ENCODE data around the gene HCRTR1.
"Not testable (repeated sequence)": the region's sequence is repeated elsewhere in the genome, so short reads cannot be mapped to it uniquely, and the experiment has no call there.

The HCRTR1 gene

GRCh38 chr1:31577515-31578192 lies 39.8 kb upstream of the HCRTR1 start:
- H3K4me3 Mint-ChIP-seq = no peak overlapping the region
- H3K27ac Mint-ChIP-seq = no peak overlapping the region
- ATAC-seq (no peak), DNase-seq (no peak)
- H3K4me1 Mint-ChIP-seq = peaks cover 8% of the 10 kb centered on the region
- H3K9me3 Mint-ChIP-seq = no peaks in the 10 kb centered on the region
- peaks cover 9% of the 10 kb centered on the region for H3K27me3 Mint-ChIP-seq

GRCh38 chr1:31579374-31579773 lies 38.1 kb upstream of the HCRTR1 start:
- Mint-ChIP-seq H3K9me3 (no peaks in the 10 kb centered on the region), H3K27ac (no peak overlapping the region), H3K27me3 (peaks cover 3% of the 10 kb centered on the region), H3K4me1 (peaks cover 8% of the 10 kb centered on the region), H3K4me3 (no peak overlapping the region)
- ATAC-seq (no peak), DNase-seq (no peak)

GRCh38 chr1:31580513-31580870 lies 37.0 kb upstream of the HCRTR1 start:
- no peak overlapping the region for H3K4me3 Mint-ChIP-seq
- no peaks in the 10 kb centered on the region for H3K27me3 Mint-ChIP-seq
- no peak overlapping the region for H3K27ac Mint-ChIP-seq
- no peak for ATAC-seq
- peaks cover 8% of the 10 kb centered on the region for H3K4me1 Mint-ChIP-seq
- H3K9me3 Mint-ChIP-seq = no peaks in the 10 kb centered on the region
- DNase-seq = no peak

- Mint-ChIP-seq H3K4me1 (peaks cover 7% of the 10 kb centered on the region), H3K4me3 (no peak overlapping the region), H3K9me3 (no peaks in the 10 kb centered on the region), H3K27me3 (no peaks in the 10 kb centered on the region), H3K27ac (no peak overlapping the region)
- ATAC-seq (no peak), DNase-seq (no peak)
Measured at GRCh38 chr1:31580891-31581603, 36.4 kb upstream of the HCRTR1 start.

GRCh38 chr1:31581821-31582810 lies 35.4 kb upstream of the HCRTR1 start:
- Mint-ChIP-seq H3K27me3 (peaks cover 7% of the 10 kb centered on the region), H3K27ac (no peak overlapping the region), H3K4me3 (no peak overlapping the region), H3K9me3 (no peaks in the 10 kb centered on the region), H3K4me1 (no peaks in the 10 kb centered on the region)
- ATAC-seq = no peak
- DNase-seq = no peak

GRCh38 chr1:31583082-31583994 lies 34.2 kb upstream of the HCRTR1 start:
- DNase-seq = no peak
- H3K9me3 Mint-ChIP-seq = no peaks in the 10 kb centered on the region
- H3K27ac Mint-ChIP-seq = no peak overlapping the region
- H3K27me3 Mint-ChIP-seq = peaks cover 15% of the 10 kb centered on the region
- no peaks in the 10 kb centered on the region for H3K4me1 Mint-ChIP-seq
- H3K4me3 Mint-ChIP-seq = no peak overlapping the region
- no peak for ATAC-seq

- no peak for DNase-seq
- Mint-ChIP-seq H3K4me1 (no peaks in the 10 kb centered on the region), H3K9me3 (no peaks in the 10 kb centered on the region), H3K27me3 (peaks cover 22% of the 10 kb centered on the region), H3K27ac (no peak overlapping the region), H3K4me3 (no peak overlapping the region)
- ATAC-seq = no peak
Measured at GRCh38 chr1:31583995-31584868, 33.3 kb upstream of the HCRTR1 start.

- DNase-seq (no peak), ATAC-seq (no peak)
- H3K27ac Mint-ChIP-seq = peak overlapping the region in 1 of 2 donors; percentile 65
- H3K9me3 Mint-ChIP-seq = no peaks in the 10 kb centered on the region
- H3K4me1 Mint-ChIP-seq = no peaks in the 10 kb centered on the region
- peaks cover 26% of the 10 kb centered on the region for H3K27me3 Mint-ChIP-seq
- H3K4me3 Mint-ChIP-seq = no peak overlapping the region
Measured at GRCh38 chr1:31584869-31585735, 32.4 kb upstream of the HCRTR1 start.

GRCh38 chr1:31585736-31586365 lies 31.6 kb upstream of the HCRTR1 start:
- DNase-seq (no peak), ATAC-seq (no peak)
- Mint-ChIP-seq H3K4me1 (no peaks in the 10 kb centered on the region), H3K9me3 (no peaks in the 10 kb centered on the region), H3K4me3 (no peak overlapping the region), H3K27ac (no peak overlapping the region), H3K27me3 (peaks cover 34% of the 10 kb centered on the region)

GRCh38 chr1:31586376-31587327 lies 30.8 kb upstream of the HCRTR1 start:
- peaks cover 42% of the 10 kb centered on the region for H3K27me3 Mint-ChIP-seq
- no peaks in the 10 kb centered on the region for H3K4me1 Mint-ChIP-seq
- H3K27ac Mint-ChIP-seq = no peak overlapping the region
- H3K4me3 Mint-ChIP-seq = no peak overlapping the region
- H3K9me3 Mint-ChIP-seq = no peaks in the 10 kb centered on the region
- ATAC-seq (peak; percentile 29), DNase-seq (no peak)

- ATAC-seq, H3K4me1 Mint-ChIP-seq, H3K9me3 Mint-ChIP-seq, H3K4me3 Mint-ChIP-seq, DNase-seq, H3K27ac Mint-ChIP-seq: not testable (repeated sequence)
- peaks cover 48% of the 10 kb centered on the region for H3K27me3 Mint-ChIP-seq
Measured at GRCh38 chr1:31587328-31587699, 30.2 kb upstream of the HCRTR1 start.

GRCh38 chr1:31587720-31588423 lies 29.6 kb upstream of the HCRTR1 start:
- no peak overlapping the region for H3K27ac Mint-ChIP-seq
- no peaks in the 10 kb centered on the region for H3K9me3 Mint-ChIP-seq
- ATAC-seq (peak; percentile 76), DNase-seq (peak; percentile 47 to 63)
- no peak overlapping the region for H3K4me3 Mint-ChIP-seq
- H3K27me3 Mint-ChIP-seq = peaks cover 54% of the 10 kb centered on the region
- no peaks in the 10 kb centered on the region for H3K4me1 Mint-ChIP-seq

Data from stimulated activated naive CD8-positive, alpha-beta T cell treated with anti-CD3 and anti-CD28 coated beads, Interleukin-15, amount 100 ng/mL, for 72 hours (primary cell).